ENCODE measurements around the gene SORCS2.

DNA sequence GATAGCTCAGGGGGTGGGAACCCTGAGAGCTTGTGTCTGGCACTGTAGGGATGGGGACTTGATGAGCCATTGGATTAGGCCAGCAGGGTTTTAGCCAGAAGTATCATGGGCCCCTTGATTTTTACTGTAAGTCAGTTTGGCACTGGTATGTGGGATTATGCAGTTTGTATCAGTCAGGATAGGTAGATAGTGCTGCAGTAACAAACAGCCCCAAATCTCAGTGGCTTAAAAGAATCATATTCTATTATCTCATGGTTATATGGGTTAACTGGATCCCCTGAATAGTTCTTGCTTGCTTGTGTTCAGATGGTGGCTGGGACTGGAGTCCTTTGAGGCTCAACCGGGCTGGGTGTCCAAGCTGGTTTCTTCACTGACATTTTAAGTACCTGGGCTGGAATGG, 56.5 kb downstream of the SORCS2 start:
- TF ChIP-seq, protein P1, sequence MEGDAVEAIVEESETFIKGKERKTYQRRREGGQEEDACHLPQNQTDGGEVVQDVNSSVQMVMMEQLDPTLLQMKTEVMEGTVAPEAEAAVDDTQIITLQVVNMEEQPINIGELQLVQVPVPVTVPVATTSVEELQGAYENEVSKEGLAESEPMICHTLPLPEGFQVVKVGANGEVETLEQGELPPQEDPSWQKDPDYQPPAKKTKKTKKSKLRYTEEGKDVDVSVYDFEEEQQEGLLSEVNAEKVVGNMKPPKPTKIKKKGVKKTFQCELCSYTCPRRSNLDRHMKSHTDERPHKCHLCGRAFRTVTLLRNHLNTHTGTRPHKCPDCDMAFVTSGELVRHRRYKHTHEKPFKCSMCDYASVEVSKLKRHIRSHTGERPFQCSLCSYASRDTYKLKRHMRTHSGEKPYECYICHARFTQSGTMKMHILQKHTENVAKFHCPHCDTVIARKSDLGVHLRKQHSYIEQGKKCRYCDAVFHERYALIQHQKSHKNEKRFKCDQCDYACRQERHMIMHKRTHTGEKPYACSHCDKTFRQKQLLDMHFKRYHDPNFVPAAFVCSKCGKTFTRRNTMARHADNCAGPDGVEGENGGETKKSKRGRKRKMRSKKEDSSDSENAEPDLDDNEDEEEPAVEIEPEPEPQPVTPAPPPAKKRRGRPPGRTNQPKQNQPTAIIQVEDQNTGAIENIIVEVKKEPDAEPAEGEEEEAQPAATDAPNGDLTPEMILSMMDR (conservative IDR thresholded peaks at IDR 0.05; ENCODE audit: low read depth, low read length): no peak
- TF ChIP-seq SMC3 (IDR thresholded peaks at IDR 0.05; ENCODE audit: low read depth, low read length) (no peak), POLR2A (IDR thresholded peaks at IDR 0.05; ENCODE audit: low read depth, low read length) (no peak), BHLHE40 (IDR thresholded peaks at IDR 0.05; ENCODE audit: low read depth, low read length) (no peak)
